ENCODE measurements around the gene ELL. TPM values are rescaled to one million over a fixed set of nuclear protein-coding genes. Genes with fewer than 3 reads are reported as not detected.

Gene ELL
- total and polyA plus RNA-seq, 8 donors = 4.1 to 88.7 (median 11.2) TPM

DNA sequence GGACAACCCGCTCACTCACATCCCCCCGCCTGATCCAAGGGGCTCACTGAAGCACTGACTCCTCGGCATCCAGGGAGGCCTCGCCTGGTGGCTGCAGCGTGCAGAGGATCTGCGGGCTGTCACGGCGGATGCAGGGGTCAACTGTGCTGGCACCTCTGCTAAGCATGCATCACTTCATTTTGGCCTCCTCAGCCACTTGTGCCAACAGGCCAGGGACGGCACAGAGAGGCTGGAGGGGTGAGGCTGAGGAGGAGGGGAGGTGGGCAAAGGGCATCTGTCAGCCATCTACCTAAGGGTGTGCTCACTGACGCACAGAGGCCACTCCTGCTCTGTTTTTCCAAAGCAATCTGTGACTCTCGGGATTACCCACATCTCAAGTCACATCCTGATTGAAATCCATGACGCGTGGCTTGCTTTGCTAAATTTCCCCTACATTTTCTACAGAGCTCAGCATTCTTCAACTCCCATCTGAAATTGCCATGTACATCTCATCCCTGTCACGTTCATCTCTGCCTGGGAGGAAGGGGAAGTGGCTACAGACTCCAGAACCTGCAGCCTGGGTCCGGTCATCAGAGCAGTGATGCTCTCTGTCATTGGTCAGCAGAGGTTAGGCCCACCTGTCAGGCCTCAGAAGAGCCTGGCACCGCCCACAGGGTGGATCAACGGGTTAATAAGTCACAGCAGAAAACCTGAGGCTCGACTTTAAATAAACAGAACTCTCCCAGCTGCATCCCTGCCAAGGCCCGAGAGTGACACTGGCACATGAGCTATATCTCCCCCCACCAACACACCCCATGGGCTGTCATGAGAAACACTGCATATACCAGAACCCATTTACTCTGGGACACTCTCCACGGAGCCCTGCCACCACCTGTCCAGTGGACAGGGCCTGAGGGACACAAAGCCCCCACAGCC is 17.6 kb downstream of the ELL start:
- Histone ChIP-seq H3K9me3 (no peaks in the 10 kb centered on the region), H3K4me1 (peaks cover 89 to 100% (median 100%) of the 10 kb centered on the region in 4 donors), H3K27me3 (no peaks in the 10 kb centered on the region), H3K27ac (peak overlapping the region in 4 of 5 donors; percentile 52 to 75 (median 71)), H3K36me3 (no peaks in the 10 kb centered on the region), H3K4me3 (no peak overlapping the region)
- intact Hi-C loops (cut with DNase I; ENCODE audit: low total_unique reads) = no loop called here
- peak; percentile 51 to 70 for DNase-seq
- 52 to 66% (median 53%) methylated on average over 13 to 20 of the region's 20 CpGs for WGBS, 5 donors
- TF ChIP-seq EP300 (IDR thresholded peaks at IDR 0.05) (no peak), POLR2AphosphoS5 (IDR thresholded peaks at IDR 0.05) (no peak), POLR2A (IDR thresholded peaks at IDR 0.05) (no peak)
- TF ChIP-seq, protein P1, sequence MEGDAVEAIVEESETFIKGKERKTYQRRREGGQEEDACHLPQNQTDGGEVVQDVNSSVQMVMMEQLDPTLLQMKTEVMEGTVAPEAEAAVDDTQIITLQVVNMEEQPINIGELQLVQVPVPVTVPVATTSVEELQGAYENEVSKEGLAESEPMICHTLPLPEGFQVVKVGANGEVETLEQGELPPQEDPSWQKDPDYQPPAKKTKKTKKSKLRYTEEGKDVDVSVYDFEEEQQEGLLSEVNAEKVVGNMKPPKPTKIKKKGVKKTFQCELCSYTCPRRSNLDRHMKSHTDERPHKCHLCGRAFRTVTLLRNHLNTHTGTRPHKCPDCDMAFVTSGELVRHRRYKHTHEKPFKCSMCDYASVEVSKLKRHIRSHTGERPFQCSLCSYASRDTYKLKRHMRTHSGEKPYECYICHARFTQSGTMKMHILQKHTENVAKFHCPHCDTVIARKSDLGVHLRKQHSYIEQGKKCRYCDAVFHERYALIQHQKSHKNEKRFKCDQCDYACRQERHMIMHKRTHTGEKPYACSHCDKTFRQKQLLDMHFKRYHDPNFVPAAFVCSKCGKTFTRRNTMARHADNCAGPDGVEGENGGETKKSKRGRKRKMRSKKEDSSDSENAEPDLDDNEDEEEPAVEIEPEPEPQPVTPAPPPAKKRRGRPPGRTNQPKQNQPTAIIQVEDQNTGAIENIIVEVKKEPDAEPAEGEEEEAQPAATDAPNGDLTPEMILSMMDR (IDR thresholded peaks at IDR 0.05) = no peak

DNA sequence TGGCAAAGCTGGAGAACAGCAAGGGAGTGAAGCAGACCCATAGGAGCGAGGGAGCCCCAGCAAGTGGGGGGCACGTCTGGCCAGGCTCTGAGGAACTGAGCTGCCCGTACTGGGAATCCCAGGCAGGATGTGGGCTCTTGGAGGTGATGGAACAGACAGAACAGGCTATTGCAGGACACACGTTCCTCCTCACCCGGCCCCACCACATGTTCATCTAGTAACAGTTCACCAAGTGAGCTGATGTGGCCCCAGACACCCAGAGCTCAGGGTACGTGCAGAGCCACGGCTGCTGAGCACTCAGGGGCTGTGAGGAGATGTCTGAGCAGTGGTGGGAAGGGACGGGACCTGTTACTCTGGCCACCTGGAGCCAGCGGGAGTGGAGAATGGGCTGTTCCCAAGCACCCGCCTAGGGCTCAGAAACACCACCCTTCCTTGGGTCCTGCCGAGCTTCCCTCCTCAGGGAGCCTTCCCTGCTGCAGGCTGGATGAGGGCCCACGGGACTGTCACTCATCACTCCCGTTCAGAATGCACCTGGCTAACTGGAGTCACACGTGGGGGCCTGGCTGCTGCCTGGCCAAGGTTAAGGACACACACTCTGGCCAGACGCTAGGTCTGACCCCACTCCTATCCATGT is 18.4 kb downstream of the ELL start:
- peaks cover 94 to 100% (median 100%) of the 10 kb centered on the region in 4 donors for H3K4me1 ChIP-seq
- no peaks in the 10 kb centered on the region for H3K9me3 ChIP-seq
- H3K27me3 ChIP-seq = no peaks in the 10 kb centered on the region
- no peaks in the 10 kb centered on the region for H3K36me3 ChIP-seq
- no peak for DNase-seq
- no peak for TF ChIP-seq POLR2A (IDR thresholded peaks at IDR 0.05)
- no peak for TF ChIP-seq EP300 (IDR thresholded peaks at IDR 0.05)
- TF ChIP-seq POLR2AphosphoS5 (IDR thresholded peaks at IDR 0.05) = no peak
- TF ChIP-seq, protein P1 (IDR thresholded peaks at IDR 0.05) = no peak
- no peak overlapping the region for H3K4me3 ChIP-seq
- intact Hi-C loops (cut with DNase I; ENCODE audit: low total_unique reads) = no loop called here
- peak overlapping the region in 4 of 5 donors; percentile 52 to 75 (median 71) for H3K27ac ChIP-seq
- 73 to 87% (median 77%) methylated on average over 10 to 15 of the region's 15 CpGs for WGBS, 5 donors

DNA sequence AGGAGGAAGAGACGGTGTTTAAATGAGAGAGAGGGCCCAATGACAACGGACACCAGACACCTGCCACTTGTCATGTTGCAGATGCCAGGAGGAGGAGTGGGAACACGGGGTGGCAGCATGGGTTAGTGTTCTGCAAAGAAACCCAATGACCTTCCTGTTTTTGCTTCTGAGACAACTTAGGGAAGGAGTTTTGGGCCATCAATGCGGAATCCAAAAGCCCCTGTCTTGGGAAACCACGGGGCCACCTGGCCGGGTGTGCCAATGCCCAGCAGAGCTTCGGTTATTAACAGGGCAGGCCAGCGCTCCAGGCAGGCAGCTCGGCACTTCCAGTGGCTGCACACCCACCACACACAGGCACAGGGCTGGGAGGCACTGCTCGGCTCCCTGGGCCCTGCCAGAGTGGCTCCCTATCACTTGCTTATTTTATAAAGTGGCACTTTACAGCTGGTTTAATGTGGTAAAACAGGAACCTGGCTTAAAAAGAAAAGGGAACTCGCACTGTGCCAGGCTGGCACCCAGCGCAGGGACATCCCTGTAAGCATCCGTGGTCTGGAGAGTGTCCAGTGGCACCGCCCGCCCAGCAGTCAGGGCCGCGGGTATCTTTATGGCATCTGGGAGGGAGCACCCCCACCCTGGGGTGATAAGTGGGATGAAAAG is 19.1 kb downstream of the ELL start:
- Histone ChIP-seq H3K36me3 (no peaks in the 10 kb centered on the region), H3K4me3 (no peak overlapping the region), H3K27ac (peak overlapping the region in 4 of 5 donors; percentile 13 to 75 (median 71)), H3K4me1 (peaks cover 88 to 100% (median 100%) of the 10 kb centered on the region in 4 donors), H3K9me3 (no peaks in the 10 kb centered on the region), H3K27me3 (no peaks in the 10 kb centered on the region)
- DNase-seq = no peak
- TF ChIP-seq POLR2A (IDR thresholded peaks at IDR 0.05) = no peak
- no peak for TF ChIP-seq POLR2AphosphoS5 (IDR thresholded peaks at IDR 0.05)
- TF ChIP-seq, protein P1 (IDR thresholded peaks at IDR 0.05) = no peak
- TF ChIP-seq EP300 (IDR thresholded peaks at IDR 0.05) = no peak
- intact Hi-C loops (cut with DNase I; ENCODE audit: low total_unique reads) = no loop called here
- 64 to 72% (median 70%) methylated on average over 16 to 17 of the region's 17 CpGs for WGBS, 5 donors

DNA sequence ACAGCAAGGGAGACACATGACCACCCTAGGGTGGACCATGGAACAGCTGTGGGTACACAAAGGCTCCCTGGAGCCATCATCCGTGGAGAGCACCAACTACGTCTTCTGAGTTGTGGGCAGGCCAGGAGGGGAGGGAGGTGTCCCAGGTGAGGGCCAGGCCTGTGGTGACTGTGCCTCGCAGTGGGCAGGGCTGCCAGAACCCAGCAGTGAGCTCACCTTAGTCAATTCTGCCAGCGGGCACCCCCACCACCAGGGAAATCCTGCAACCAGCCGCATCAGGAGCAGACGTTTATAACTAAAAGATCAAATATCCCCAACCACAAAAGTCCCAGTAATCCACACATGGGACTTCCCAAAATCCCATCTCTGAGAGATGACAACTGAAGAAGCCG is 19.6 kb downstream of the ELL start:
- TF ChIP-seq EP300 (IDR thresholded peaks at IDR 0.05) = no peak
- TF ChIP-seq, protein P1 (IDR thresholded peaks at IDR 0.05) = no peak
- TF ChIP-seq POLR2A (IDR thresholded peaks at IDR 0.05) = no peak
- no peak for TF ChIP-seq POLR2AphosphoS5 (IDR thresholded peaks at IDR 0.05)
- Histone ChIP-seq H3K27ac (peak overlapping the region in 4 of 5 donors; percentile 13 to 75 (median 71)), H3K27me3 (no peaks in the 10 kb centered on the region), H3K36me3 (no peaks in the 10 kb centered on the region), H3K4me1 (peaks cover 83 to 100% (median 97%) of the 10 kb centered on the region in 4 donors), H3K9me3 (no peaks in the 10 kb centered on the region), H3K4me3 (no peak overlapping the region)
- 57 to 67% (median 62%) methylated on average over 5 to 7 of the region's 7 CpGs for WGBS, 5 donors
- no peak for DNase-seq
- intact Hi-C loops (cut with DNase I; ENCODE audit: low total_unique reads) = no loop called here
